RWPE2 (cell line): ENCODE measurements around the gene UVRAG.

Experiments
- ATAC-seq: fragments of 200-7000 bp; cut with Tn5 transposase; 3 replicates; pipeline ENCODE4 v1.9.1; 2021; ENCODE audit warnings: low read depth
- DNase-seq: peaks from one replicate; pipeline ENCODE4 v3.0.0-alpha.2; 2020; ENCODE audit warnings: low spot score
- H3K27ac ChIP-seq: fragments of 450-650 bp; 2 replicates; pipeline ENCODE4 v1.5.1; 2017; ENCODE audit warnings: mild to moderate bottlenecking; ENCODE audit not compliant: poor library complexity, severe bottlenecking
- H3K27me3 ChIP-seq: fragments of 250-450 bp; sonication (Bioruptor Pico); 2 replicates; pipeline ENCODE4 v1.5.1; 2021; ENCODE audit warnings: mild to moderate bottlenecking, moderate library complexity; ENCODE audit not compliant: insufficient read depth, poor library complexity, severe bottlenecking
- H3K36me3 ChIP-seq: fragments of 250-450 bp; sonication (Bioruptor Pico); 2 replicates; pipeline ENCODE4 v1.5.1; 2020; ENCODE audit warnings: low read depth, mild to moderate bottlenecking, moderate library complexity
- H3K4me1 ChIP-seq: fragments of 250-450 bp; sonication (Bioruptor Pico); 2 replicates; pipeline ENCODE4 v1.5.1; 2021; ENCODE audit warnings: mild to moderate bottlenecking, moderate library complexity; ENCODE audit not compliant: insufficient read depth, poor library complexity, severe bottlenecking
- H3K4me3 ChIP-seq: fragments of 250-450 bp; sonication (Bioruptor Pico); 2 replicates; pipeline ENCODE4 v1.5.1; 2021; ENCODE audit warnings: mild to moderate bottlenecking, moderate library complexity; ENCODE audit not compliant: severe bottlenecking
- H3K9me3 ChIP-seq: fragments of 250-450 bp; sonication (Bioruptor Pico); 2 replicates; pipeline ENCODE4 v1.5.1; 2021; ENCODE audit warnings: mild to moderate bottlenecking, moderate library complexity; ENCODE audit not compliant: severe bottlenecking
- CTCF ChIP-seq: fragments of 450-650 bp; IDR thresholded peaks from one replicate; pipeline ENCODE4 v1.5.1; 2017; ENCODE audit warnings: mild to moderate bottlenecking, moderate library complexity; ENCODE audit not compliant: poor library complexity, severe bottlenecking

The UVRAG gene

GRCh38 chr11:76185511-76185910 lies 370.5 kb downstream of the UVRAG start:
- ATAC-seq = no peak
- Histone ChIP-seq H3K4me1 (no peaks in the 10 kb centered on the region), H3K27me3 (no peaks in the 10 kb centered on the region), H3K4me3 (no peak overlapping the region), H3K9me3 (no peaks in the 10 kb centered on the region), H3K27ac (no peak overlapping the region), H3K36me3 (no peaks in the 10 kb centered on the region)
- no peak for DNase-seq
- no peak for TF ChIP-seq CTCF

- Histone ChIP-seq H3K9me3 (no peaks in the 10 kb centered on the region), H3K36me3 (no peaks in the 10 kb centered on the region), H3K4me3 (no peak overlapping the region), H3K4me1 (no peaks in the 10 kb centered on the region), H3K27ac (no peak overlapping the region), H3K27me3 (no peaks in the 10 kb centered on the region)
- no peak for TF ChIP-seq CTCF
- DNase-seq (no peak), ATAC-seq (no peak)
Measured at GRCh38 chr11:76185931-76186401, 371.0 kb downstream of the UVRAG start.

GRCh38 chr11:76186776-76187279 lies 371.8 kb downstream of the UVRAG start:
- TF ChIP-seq CTCF = no peak
- H3K9me3 ChIP-seq = no peaks in the 10 kb centered on the region
- H3K4me3 ChIP-seq = no peak overlapping the region
- no peak overlapping the region for H3K27ac ChIP-seq
- ATAC-seq (no peak), DNase-seq (no peak)
- H3K27me3 ChIP-seq = no peaks in the 10 kb centered on the region
- no peaks in the 10 kb centered on the region for H3K36me3 ChIP-seq
- H3K4me1 ChIP-seq = no peaks in the 10 kb centered on the region

- H3K4me3 ChIP-seq = no peak overlapping the region
- H3K27ac ChIP-seq = no peak overlapping the region
- no peaks in the 10 kb centered on the region for H3K4me1 ChIP-seq
- H3K9me3 ChIP-seq = no peaks in the 10 kb centered on the region
- no peaks in the 10 kb centered on the region for H3K36me3 ChIP-seq
- no peaks in the 10 kb centered on the region for H3K27me3 ChIP-seq
- no peak for ATAC-seq
- no peak for DNase-seq
- no peak for TF ChIP-seq CTCF
Measured at GRCh38 chr11:76188873-76189272, 373.9 kb downstream of the UVRAG start.

GRCh38 chr11:76189682-76190081 lies 374.7 kb downstream of the UVRAG start:
- no peak overlapping the region for H3K4me3 ChIP-seq
- ATAC-seq = no peak
- no peaks in the 10 kb centered on the region for H3K27me3 ChIP-seq
- DNase-seq = no peak
- no peaks in the 10 kb centered on the region for H3K36me3 ChIP-seq
- H3K27ac ChIP-seq = no peak overlapping the region
- H3K9me3 ChIP-seq = no peaks in the 10 kb centered on the region
- H3K4me1 ChIP-seq = no peaks in the 10 kb centered on the region
- no peak for TF ChIP-seq CTCF
